Measurements from ENCODE around the gene COL6A1.
"Not testable (repeated sequence)": the region's sequence is repeated elsewhere in the genome, so short reads cannot be mapped to it uniquely, and the experiment has no call there.

- TF ChIP-seq CTCF, POLR2A (IDR thresholded peaks at IDR 0.05): not testable (repeated sequence)
These were observed 20.2 kb upstream of the COL6A1 start for GRCh38 chr21:45961408-45961807.
